ENCODE data around the gene IPCEF1. TPM values are rescaled to one million over a fixed set of nuclear protein-coding genes. Genes with fewer than 3 reads are reported as not detected.
"Not testable (repeated sequence)": the region's sequence is repeated elsewhere in the genome, so short reads cannot be mapped to it uniquely, and the experiment has no call there.

The IPCEF1 gene
- total RNA-seq, 1 donor: 0.36 TPM

GRCh38 chr6:154314084-154314483, 42.5 kb downstream of the IPCEF1 start:
- no peaks in the 10 kb centered on the region for H4K20me1 ChIP-seq (ENCODE audit: insufficient read depth, low read length)
- peaks cover 12% of the 10 kb centered on the region for H3K27me3 ChIP-seq (ENCODE audit: insufficient read depth, low read length)
- H3K27ac ChIP-seq (ENCODE audit: low read depth, low read length): no peak overlapping the region
- H3K36me3 ChIP-seq (ENCODE audit: insufficient read depth, low read length): no peaks in the 10 kb centered on the region
- H3K4me1 ChIP-seq (ENCODE audit: insufficient read depth, low read length): peaks cover 15% of the 10 kb centered on the region
- TF ChIP-seq, protein P1, sequence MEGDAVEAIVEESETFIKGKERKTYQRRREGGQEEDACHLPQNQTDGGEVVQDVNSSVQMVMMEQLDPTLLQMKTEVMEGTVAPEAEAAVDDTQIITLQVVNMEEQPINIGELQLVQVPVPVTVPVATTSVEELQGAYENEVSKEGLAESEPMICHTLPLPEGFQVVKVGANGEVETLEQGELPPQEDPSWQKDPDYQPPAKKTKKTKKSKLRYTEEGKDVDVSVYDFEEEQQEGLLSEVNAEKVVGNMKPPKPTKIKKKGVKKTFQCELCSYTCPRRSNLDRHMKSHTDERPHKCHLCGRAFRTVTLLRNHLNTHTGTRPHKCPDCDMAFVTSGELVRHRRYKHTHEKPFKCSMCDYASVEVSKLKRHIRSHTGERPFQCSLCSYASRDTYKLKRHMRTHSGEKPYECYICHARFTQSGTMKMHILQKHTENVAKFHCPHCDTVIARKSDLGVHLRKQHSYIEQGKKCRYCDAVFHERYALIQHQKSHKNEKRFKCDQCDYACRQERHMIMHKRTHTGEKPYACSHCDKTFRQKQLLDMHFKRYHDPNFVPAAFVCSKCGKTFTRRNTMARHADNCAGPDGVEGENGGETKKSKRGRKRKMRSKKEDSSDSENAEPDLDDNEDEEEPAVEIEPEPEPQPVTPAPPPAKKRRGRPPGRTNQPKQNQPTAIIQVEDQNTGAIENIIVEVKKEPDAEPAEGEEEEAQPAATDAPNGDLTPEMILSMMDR (IDR thresholded peaks at IDR 0.05; ENCODE audit: extremely low read depth, low read depth, low read length): no peak
- DNase-seq (ENCODE audit: insufficient read length, low spot score, missing footprints): no peak
- H3K4me3 ChIP-seq (ENCODE audit: insufficient read depth, low read length): no peak overlapping the region
- no peaks in the 10 kb centered on the region for H3K9me3 ChIP-seq (ENCODE audit: low read depth, low read length)
- no peak overlapping the region for H2AFZ ChIP-seq (ENCODE audit: low read length)
- H3K79me2 ChIP-seq (ENCODE audit: insufficient read depth, low read length): no peaks in the 10 kb centered on the region
- H3K4me2 ChIP-seq (ENCODE audit: insufficient read depth, low read length): no peak overlapping the region

DNA sequence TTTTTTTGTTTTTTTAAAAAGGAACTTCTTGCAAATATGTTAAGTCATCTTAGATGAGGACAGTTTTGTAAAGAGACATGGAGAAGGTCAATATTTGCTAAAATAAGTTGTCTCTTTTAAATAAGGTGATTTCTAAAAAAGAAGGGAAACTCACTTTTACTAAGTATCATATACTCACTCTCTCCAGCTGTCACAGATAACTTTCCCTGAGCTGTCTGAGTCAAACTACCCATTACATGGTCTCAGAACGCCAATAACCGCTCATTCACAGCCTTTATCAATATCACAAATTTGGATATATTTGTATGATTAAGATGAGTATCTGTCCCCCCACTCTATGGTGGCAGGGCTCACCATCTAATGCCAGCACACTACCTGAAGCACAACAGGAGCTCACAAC, 47.6 kb downstream of the IPCEF1 start:
- no peak for DNase-seq (ENCODE audit: insufficient read length, low spot score, missing footprints)
- no peak overlapping the region for H3K4me2 ChIP-seq (ENCODE audit: insufficient read depth, low read length)
- TF ChIP-seq, protein P1 (IDR thresholded peaks at IDR 0.05; ENCODE audit: extremely low read depth, low read depth, low read length): no peak
- no peaks in the 10 kb centered on the region for H4K20me1 ChIP-seq (ENCODE audit: insufficient read depth, low read length)
- H3K9me3 ChIP-seq (ENCODE audit: low read depth, low read length): no peaks in the 10 kb centered on the region
- H3K79me2 ChIP-seq (ENCODE audit: insufficient read depth, low read length): no peaks in the 10 kb centered on the region
- no peaks in the 10 kb centered on the region for H3K4me1 ChIP-seq (ENCODE audit: insufficient read depth, low read length)
- H3K27ac ChIP-seq (ENCODE audit: low read depth, low read length): no peak overlapping the region
- H3K36me3 ChIP-seq (ENCODE audit: insufficient read depth, low read length): no peaks in the 10 kb centered on the region
- H2AFZ ChIP-seq (ENCODE audit: low read length): no peak overlapping the region
- peaks cover 6% of the 10 kb centered on the region for H3K27me3 ChIP-seq (ENCODE audit: insufficient read depth, low read length)
- no peak overlapping the region for H3K4me3 ChIP-seq (ENCODE audit: insufficient read depth, low read length)

DNA sequence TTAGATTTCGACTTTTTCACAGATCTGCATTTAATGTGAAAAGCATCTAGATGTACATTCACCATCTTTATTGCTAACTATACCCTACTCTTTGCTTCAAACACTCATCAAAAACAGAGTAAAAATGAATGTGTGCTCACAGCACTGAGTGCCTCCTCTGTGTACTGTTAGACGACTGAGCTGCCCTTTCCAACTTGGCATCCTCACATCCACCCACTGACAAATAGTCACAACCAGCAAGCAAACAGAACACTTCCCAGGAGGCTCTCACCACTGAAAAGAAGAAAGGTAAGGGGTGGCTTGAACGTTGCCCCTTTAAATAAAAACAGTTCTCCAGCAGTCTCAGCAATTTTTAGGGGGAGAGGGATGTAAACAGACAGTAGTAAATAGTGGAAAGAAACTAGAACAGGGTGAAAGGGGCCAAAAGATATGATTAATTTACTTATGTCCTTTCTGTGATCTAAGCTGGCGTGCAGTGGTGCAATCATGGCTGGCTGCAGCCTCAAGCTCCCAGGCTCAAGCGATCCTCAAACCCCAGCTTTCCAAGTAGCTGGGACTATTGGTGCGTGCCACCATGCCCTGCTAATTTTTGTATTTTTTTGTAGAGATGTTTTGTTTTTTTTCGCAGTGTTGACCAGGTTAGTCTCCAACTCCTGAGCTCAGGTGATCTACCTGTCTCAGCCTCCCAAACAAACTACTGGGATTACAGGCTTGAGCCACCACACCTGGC, 48.7 kb downstream of the IPCEF1 start:
- no peak overlapping the region for H3K4me2 ChIP-seq (ENCODE audit: insufficient read depth, low read length)
- no peak for DNase-seq (ENCODE audit: insufficient read length, low spot score, missing footprints)
- H2AFZ ChIP-seq (ENCODE audit: low read length): no peak overlapping the region
- H4K20me1 ChIP-seq (ENCODE audit: insufficient read depth, low read length): no peaks in the 10 kb centered on the region
- H3K79me2 ChIP-seq (ENCODE audit: insufficient read depth, low read length): no peaks in the 10 kb centered on the region
- TF ChIP-seq, protein P1 (IDR thresholded peaks at IDR 0.05; ENCODE audit: extremely low read depth, low read depth, low read length): no peak
- H3K27ac ChIP-seq (ENCODE audit: low read depth, low read length): no peak overlapping the region
- H3K4me1 ChIP-seq (ENCODE audit: insufficient read depth, low read length): peaks cover 3% of the 10 kb centered on the region
- H3K36me3 ChIP-seq (ENCODE audit: insufficient read depth, low read length): no peaks in the 10 kb centered on the region
- H3K27me3 ChIP-seq (ENCODE audit: insufficient read depth, low read length): peaks cover 6% of the 10 kb centered on the region
- H3K9me3 ChIP-seq (ENCODE audit: low read depth, low read length): no peaks in the 10 kb centered on the region
- no peak overlapping the region for H3K4me3 ChIP-seq (ENCODE audit: insufficient read depth, low read length)

DNA sequence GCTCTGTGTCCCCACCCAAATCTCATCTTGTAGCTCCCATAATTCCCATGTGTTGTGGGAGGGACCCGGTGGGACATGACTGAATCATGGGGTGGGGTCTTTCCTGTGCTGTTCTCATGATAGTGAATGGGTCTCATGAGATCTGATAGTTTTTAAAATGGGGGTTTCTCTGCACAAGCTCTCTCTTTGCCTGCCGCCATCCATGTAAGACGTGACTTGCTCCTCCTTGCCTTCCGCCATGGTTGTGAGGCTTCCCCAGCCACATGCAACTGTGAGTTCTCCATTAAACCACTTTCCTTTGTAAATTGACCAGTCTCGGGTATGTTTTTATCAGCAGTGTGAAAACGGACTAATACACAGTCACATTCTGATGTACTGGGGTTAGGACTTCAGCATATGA, 49.5 kb downstream of the IPCEF1 start:
- H3K4me1 ChIP-seq (ENCODE audit: insufficient read depth, low read length); H3K36me3 ChIP-seq (ENCODE audit: insufficient read depth, low read length); H3K27ac ChIP-seq (ENCODE audit: low read depth, low read length); H2AFZ ChIP-seq (ENCODE audit: low read length); H3K4me2 ChIP-seq (ENCODE audit: insufficient read depth, low read length); H4K20me1 ChIP-seq (ENCODE audit: insufficient read depth, low read length); H3K27me3 ChIP-seq (ENCODE audit: insufficient read depth, low read length); DNase-seq (ENCODE audit: insufficient read length, low spot score, missing footprints); H3K79me2 ChIP-seq (ENCODE audit: insufficient read depth, low read length); H3K4me3 ChIP-seq (ENCODE audit: insufficient read depth, low read length); H3K9me3 ChIP-seq (ENCODE audit: low read depth, low read length): not testable (repeated sequence)

All from osteoblast (primary cell).